GM06990 (cell line): ENCODE data around the gene DNAJC19.

Experiments
- DNase-seq: peaks from one replicate; pipeline ENCODE4 v3.0.0-alpha.2; 2011; ENCODE audit not compliant: insufficient read length; ENCODE audit errors: extremely low read depth
- H3K27me3 ChIP-seq: replicated peaks from 2 replicates; pipeline ENCODE4 v1.6.0; 2011; ENCODE audit warnings: low read length; ENCODE audit not compliant: control insufficient read depth, insufficient read depth
- H3K36me3 ChIP-seq: 2 replicates; pipeline ENCODE4 v1.5.1; 2011; ENCODE audit warnings: low read length; ENCODE audit not compliant: control insufficient read depth, insufficient read depth
- H3K4me3 ChIP-seq: replicated peaks from 2 replicates; pipeline ENCODE4 v1.5.1; 2011; ENCODE audit warnings: low read depth, mild to moderate bottlenecking, control low read depth, low read length
- CTCF ChIP-seq: IDR thresholded peaks from 2 replicates; pipeline ENCODE4 v1.5.1; 2011; ENCODE audit warnings: low read length, control low read depth, mild to moderate bottlenecking, inconsistent platforms; ENCODE audit not compliant: insufficient read depth, poor library complexity, severe bottlenecking

DNAJC19 gene

GRCh38 chr3:180989291-180990163, at the start of gene DNAJC19:
Gene DNAJC19 (minus strand): TSS chr3:180989736. CDS start chr3:180989602, 134 bp downstream.
- no peaks in the 10 kb centered on the region; the same call in 1 of the 2 replicates for H3K36me3 ChIP-seq
- peak within 1 kb of the TSS; percentile 85 for H3K4me3 ChIP-seq
- TF ChIP-seq CTCF = no peak
- peak; percentile 91 for DNase-seq
- H3K27me3 ChIP-seq = no peaks in the 10 kb centered on the region

GRCh38 chr3:181030948-181031347, 41.4 kb upstream of the DNAJC19 start:
- TF ChIP-seq CTCF = no peak
- no peak for DNase-seq
- no peaks in the 10 kb centered on the region for H3K36me3 ChIP-seq
- H3K4me3 ChIP-seq = no peak overlapping the region
- no peaks in the 10 kb centered on the region for H3K27me3 ChIP-seq

- no peaks in the 10 kb centered on the region for H3K27me3 ChIP-seq
- TF ChIP-seq CTCF = no peak
- DNase-seq = no peak
- H3K4me3 ChIP-seq = no peak overlapping the region
- no peaks in the 10 kb centered on the region for H3K36me3 ChIP-seq
Measured at GRCh38 chr3:181025204-181025603, 35.7 kb upstream of the DNAJC19 start.

- no peak for DNase-seq
- TF ChIP-seq CTCF = no peak
- H3K27me3 ChIP-seq = no peaks in the 10 kb centered on the region
Measured at GRCh38 chr3:181017690-181018089, 28.2 kb upstream of the DNAJC19 start.

GRCh38 chr3:181009225-181009624, 19.7 kb upstream of the DNAJC19 start:
- no peaks in the 10 kb centered on the region for H3K27me3 ChIP-seq
- TF ChIP-seq CTCF = no peak
- no peak for DNase-seq
- H3K4me3 ChIP-seq = no peak overlapping the region
- no peaks in the 10 kb centered on the region for H3K36me3 ChIP-seq

More at GRCh38 chr3:181017690-181018089, 28.2 kb upstream of the DNAJC19 start:
- Histone ChIP-seq H3K4me3 (no peak overlapping the region), H3K36me3 (no peaks in the 10 kb centered on the region)
